ENCODE data around the gene ERC1.

ERC1 gene

DNA sequence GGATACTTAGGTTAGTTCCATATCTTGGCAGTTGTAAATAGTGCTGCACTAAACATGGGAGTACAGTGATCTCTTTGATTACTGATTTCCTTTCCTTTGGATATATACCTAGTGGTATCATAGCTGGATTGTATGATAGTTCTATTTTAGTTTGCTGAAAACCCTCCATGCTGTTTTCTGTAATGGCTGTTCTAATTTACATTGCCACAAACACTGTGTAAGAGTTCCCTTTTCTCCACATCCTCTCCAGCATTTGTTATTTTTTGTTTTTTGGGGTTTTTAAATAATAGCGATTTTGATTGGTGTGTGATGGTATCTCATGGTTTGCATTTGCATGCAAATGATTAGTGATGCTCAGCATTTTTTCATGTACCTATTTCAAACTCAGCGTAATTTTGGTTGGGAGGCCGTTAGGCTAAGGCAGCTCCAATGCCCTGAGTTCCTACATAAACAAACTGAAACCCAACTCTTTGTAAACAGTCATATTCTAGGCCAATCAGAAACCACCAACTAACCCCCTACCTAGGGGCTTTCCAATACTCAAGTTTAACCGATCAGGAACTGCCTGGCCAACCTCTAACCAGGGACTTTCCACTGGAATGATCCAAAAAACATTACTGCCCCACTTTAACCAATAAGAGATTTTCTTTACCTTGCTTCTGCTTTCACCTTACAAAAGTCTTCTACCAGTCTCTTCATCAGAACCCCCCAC lies 431.7 kb downstream of the ERC1 start:
- DNase-seq: no peak

DNA sequence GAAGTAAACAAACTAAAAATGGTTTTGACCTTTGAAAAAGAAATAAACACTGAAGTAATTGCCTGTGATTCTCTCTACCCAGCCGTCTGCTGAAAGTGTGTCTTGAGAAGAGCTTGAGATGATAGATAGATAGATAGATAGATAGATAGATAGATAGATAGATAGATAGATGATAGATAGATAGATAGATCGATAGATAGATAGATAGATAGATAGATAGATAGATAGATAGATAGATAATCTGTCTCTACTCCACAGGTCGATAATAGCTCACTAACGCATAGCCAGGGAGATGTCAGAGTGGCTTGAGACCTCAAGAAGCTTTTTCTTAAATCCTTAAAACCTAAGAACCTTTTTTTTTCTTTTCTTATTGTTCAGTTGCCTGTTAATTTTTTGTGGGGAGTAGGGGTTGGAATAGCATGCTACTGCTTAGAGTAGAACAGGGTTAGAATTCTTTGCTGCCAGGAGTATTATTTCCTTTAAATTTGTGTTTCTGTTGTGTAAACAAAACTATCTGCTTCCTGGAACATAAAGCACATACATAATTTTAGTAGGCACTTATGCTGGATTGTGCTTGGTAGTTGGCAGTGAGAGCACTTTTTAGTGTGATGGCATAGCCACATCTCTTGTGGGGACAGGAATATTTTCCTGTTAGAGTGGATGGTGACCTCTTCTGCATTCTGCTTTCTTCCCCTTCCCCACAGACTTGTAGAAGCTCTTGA lies 433.8 kb downstream of the ERC1 start:
- no peak for DNase-seq

DNA sequence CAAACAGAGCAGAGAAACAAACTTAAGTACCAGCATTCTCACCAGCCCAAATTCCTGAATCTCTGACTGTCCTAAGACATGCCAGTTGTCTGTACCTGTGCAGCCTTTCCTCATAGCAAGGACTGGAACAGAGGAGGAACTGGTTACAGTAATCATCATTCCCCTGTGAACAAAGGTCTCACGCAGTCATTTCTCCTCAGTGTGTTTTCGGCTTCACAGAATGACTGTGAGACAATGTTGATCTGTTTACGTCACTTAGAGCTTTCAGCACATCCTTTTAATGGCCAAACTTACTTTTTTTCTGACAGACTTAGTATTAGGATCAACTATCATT lies 434.3 kb downstream of the ERC1 start:
- no peak for DNase-seq

DNA sequence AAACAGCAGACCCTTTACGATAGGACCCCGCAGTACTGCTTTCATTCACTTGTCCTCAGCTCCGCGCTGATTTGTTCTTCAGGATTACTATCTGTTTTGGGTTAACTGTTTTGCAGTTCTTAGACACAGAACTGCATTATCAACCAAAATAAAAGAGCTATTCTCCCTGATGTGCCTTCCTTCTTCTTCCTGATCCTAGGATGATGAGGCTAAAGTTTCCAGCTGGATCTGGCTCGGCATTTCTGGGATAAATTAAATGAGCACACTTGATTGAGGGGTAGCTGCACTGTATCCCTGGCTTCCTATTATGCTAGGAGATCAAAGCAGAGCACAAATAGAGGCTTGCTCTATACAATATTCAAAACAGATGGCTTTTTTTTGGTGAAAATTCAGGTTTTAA lies 437.6 kb downstream of the ERC1 start:
- no peak for DNase-seq

DNA sequence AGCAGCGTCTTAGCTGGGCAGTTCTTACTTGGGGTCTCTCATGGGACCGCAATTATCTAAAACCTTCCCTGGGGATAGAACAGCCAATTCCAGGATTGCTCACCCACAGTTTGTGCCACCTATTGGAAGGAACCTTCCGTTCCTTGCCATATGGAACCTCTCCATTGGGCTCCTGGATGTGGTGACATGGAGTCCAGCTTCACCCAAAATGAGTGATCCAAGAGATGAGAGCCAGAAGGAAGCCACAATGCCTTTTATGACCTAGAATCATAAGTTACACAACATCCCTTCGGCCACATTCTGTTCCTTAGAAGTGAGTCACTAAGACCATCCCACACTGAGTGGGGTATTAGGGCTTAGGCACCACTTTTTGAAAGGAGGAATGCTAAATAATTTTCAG lies 439.0 kb downstream of the ERC1 start:
- no peak for DNase-seq

DNA sequence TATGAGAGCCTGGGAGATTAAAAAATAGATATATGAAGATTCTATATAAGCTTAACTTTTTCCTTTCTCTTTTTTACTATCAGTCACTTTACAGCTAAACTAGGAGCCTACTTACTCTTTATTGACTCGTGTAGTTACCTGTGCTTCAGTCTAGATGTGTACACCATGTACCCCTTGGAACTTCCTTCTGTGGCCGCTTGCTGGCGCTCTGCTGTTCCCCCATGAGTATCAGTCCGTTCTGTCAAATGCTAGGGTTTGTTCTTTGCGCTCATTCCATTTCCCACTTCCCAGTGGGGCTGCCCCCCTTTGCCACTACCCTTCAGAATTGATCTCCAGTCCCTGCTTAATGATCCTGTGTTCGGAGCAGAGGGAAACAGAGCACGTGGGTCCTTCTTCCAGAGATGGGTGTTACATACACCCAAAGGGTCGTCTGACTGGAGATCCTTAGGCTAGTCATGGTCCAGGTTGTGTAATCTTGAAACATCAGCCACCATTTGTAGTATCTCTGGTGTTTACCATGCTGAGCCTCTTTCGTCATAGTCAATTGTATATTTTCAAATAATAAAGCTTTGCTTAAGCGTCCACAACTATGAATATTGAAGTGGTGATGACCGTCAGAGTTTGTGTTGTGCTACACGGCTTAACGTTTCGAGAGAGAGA lies 443.4 kb downstream of the ERC1 start:
- DNase-seq: no peak

DNA sequence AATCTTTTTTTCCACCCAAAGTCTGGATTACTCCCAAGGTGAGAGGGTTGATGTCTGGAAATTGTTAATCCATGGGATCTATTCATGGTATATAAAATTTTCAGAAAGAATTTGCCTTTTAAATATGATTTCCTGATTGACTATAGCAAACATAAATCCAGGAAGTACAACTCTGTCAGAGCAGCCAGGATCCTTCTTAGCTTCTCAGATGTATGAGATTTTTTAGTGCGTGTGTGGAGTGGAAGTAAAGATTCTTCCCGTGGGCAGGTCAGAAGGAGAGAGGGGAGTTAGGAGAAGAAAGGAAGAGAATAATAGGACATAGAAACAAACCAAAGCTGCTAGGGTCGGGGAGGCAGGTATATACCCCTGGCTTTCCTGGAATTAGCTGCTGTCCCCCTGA lies 444.0 kb downstream of the ERC1 start:
- DNase-seq: no peak

DNA sequence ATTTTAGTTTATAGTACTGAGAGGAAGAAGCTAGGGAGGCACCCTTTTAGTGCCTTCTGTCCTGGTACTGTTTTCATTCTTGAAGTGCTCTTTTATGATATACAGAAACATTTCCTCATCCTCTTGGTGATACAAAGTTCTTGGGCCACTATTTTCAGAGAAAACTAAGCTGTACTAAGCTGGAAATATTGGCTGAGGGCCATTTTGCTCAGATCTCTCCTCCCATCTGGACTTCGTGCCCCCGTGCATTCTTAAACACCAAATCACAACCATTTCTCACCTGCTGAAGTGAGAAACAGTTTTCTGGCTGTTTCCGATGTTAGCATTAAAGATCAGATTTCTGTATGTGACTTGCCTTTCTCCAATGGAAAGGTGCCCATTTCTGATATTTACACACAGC lies 444.4 kb downstream of the ERC1 start:
- DNase-seq: no peak

DNA sequence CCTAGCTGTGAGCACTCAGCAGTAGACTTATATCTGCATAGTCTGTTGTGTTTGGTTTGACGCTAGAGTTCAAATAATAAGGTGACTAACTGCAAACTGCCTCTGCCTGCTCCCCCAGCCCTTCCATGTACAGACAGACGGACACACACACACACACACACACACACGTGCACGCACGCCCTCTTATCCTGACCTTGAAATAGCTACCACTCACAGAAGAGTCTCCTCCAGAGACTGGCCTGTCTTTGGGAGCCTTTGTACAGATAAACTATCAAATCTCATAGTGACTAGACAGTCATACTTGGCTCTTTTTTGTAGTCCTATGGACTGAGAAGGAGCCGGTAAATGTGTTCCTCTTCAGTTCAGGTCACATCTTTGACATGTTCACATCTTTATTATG lies 445.0 kb downstream of the ERC1 start:
- DNase-seq: no peak

DNA sequence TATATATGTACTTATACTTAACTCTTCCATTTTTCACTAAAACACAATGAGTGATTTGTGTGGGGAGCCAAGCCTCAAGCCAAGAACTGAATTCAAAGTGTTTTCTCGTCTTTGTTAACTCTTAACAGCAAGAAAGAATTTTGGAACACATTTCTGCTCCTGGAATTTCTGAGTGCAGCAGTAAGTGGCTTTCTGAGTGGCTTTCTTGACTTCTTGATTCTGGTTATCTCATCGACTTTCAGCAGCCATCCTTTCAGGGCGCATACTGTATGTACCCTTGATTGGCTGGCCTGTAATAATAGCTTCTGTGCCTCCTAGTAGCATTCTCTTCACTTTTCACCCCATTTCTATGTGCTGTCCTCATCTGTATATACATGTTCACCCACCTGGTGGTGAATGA lies 446.0 kb downstream of the ERC1 start:
- no peak for DNase-seq

DNA sequence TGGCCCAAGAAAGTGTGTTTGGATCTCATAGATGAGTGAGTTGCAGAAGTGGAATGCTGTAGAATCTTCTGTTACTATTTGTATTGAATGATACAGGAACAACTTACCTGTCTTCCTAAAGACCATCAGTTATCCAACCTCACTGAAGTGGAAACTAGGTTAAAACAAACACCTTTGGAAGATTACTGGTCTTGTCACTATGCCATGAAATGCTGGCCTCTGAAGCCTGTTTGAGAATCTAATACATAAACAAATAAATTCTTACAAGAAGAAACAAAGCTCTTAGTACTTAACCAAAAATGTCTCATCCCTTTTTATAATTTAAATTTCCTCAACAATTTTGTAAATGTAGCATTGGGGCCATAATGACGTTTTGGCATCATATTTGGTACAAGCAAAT lies 448.2 kb downstream of the ERC1 start:
- no peak for DNase-seq

DNA sequence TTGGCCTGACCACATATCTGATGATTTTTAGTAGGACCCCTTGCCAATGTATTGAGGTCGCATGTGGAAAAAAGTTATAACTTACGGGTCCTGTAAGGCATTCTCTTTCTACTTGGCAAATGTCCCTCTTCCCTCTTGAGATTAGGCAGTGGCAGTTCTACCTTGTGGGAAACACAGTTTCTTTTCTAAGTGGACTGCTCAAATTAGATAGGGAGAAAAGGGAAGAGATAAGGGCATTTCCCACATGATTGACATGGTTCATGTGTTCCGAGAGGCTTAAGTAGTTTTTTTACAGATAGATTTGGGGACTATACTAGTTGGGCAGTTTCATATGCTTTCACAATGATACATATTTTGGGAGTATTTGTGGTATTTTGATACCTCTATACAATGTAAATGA lies 448.7 kb downstream of the ERC1 start:
- no peak for DNase-seq

DNA sequence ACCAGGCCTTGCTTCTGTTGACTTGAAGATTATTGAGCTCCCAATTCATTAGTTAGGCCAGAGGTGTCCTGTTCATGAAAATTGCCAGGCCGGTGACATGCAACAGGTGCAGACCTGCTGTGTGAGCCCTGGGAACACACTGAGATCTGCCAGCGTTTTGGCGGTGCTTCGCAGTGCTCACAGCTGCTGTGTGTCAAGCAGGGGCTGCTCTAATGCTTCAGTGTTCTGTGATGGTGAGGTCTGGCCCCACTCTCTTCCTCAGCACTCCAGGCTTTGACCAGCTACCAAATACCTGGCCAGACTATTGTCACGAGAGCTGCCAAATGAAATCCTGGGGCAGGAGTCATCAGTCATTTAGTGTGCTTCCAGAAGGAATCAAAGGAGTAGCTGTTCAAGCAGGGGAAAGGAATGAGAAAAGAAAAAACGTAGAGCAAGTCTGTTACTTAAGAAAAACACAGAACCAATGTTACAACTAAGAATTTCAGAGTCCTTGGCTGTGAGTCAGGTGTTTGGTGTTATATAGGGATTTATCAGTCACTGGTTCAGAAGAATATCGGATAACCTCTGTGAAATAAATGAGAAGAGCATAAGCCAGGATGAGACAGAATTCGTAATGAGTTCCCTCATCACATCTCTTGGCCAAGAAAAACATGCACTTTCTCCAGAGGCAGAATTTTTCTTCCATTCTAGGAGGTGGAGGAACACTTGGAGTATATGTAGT lies 452.6 kb downstream of the ERC1 start:
- no peak for DNase-seq

DNA sequence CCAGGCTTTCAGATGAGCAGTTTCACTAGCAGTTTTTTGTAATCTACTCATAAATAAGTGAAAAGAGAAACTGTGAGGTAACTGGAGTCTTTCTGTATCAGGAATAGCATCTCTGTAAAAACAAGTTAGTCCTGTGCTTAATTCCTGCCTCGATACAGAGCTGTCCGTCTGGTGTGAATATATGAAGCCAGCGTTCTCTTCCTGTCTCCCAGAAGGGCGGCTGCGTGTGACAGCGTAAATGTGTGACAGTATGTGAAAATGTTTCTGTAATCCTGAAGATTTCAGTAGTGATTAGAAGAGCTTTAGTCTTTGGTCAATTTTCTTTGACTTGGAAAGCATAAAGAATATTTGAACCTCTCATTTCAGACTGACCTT lies 453.1 kb downstream of the ERC1 start:
- DNase-seq: no peak

DNA sequence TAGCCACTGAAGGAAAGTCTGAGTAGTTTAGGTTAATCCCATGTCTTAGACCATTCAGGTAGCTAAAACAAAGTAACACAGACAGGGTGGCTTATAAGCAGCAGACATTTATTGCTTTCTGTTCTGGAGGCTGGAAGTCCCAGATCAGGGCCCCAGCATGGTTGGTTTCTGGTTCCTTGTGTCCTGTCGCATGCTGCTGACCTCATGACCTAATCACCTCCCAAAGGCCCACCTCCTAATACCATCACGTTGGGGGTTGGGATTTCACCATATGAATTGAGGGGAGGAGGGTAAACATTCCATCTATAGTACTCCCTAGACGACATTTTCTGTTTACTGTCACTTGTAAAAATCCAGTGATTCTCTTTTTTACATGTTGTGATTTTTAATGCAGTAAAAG lies 454.8 kb downstream of the ERC1 start:
- DNase-seq: no peak

DNA sequence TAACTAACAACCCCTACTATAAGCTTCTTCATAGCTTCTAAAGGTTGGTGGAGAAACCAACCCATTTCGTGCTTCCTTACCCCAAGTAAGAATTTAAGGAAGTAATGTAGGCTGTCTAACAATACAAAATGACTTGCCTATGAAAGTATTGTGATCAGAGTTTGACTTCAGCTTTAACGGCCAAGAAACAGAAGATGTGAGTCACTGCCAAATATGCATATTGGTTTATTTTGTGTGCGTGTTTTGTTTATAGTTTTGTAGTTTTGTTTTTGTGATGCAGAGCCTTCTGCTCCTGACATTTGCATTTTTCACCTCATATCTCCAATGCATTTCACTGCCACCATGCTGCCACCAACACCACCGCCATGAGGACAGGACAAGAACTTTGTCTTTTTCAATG lies 457.3 kb downstream of the ERC1 start:
- DNase-seq: no peak

DNA sequence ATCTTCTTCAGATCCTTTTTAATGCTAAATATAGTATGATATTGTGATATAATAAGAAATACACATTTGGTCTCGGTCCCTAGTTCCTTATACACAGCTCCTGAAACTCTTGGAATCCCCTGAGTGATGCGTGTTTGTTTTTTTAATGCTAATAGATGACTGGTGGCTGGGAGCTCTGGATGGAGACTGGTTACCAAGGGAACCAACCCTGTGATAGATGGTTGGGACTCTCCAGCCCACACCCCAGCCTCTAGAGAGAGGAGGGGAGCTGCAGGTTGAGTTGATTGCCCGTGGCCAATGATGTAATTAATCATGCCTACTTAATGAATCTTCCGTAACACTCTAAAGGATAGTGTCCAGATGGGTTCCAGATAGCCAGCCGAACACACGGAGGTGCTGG lies 462.8 kb downstream of the ERC1 start:
- DNase-seq: no peak

DNA sequence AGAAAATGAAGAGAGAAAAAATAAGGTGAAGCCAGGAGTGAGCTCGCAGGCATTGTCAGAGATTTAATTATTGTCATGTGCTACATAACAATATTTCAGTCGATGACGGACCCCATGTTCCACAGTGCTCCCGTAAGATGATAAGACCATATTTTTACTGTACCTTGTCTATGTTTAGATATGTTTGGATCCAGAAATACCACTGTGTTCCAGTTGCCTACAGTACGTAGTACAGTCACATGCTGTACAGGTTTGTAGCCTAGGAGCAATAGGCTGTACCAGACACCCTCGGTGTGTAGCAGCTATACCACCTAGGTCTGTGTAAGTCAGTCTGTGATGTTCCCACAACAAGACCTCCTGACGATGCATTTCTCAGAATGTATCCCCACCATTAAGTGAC lies 465.9 kb downstream of the ERC1 start:
- no peak for DNase-seq

DNA sequence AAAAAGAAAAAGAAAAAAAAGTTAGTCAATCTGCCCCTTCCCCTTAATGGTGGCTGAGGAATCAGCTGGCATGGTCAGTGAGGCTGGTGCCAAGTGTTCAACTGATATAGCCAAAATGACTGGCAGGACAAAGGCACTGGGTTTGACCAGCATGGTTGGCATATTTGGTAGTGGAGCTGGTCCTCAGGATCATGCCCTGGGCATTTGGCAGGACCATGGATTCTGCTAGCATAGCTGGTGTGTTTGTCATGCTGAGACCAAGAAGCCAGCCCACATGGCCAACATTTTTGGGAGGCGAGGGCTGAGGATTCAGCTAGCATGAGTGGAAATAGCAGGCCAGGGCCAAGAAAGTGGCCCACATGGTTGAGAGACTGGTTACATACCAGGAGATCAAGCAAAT lies 466.9 kb downstream of the ERC1 start:
- no peak for DNase-seq

DNA sequence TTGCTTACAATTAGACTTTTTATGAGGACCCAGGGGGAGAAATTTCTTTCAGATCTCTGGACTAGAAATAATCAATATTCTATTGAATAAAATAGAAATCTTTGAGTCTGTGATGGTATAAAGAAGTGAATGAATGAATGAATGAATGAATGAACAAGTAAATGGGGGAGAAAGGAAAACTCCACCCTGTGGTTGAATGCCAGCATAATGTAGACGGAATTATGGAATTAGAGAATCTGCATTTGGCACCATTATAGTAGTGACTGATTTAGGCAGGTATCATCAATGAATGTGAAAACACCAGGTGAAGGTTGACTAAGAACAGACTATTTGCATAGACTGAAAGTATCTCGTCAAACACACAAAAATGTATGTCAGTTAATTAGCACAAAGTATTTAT lies 468.3 kb downstream of the ERC1 start:
- DNase-seq: no peak

DNA sequence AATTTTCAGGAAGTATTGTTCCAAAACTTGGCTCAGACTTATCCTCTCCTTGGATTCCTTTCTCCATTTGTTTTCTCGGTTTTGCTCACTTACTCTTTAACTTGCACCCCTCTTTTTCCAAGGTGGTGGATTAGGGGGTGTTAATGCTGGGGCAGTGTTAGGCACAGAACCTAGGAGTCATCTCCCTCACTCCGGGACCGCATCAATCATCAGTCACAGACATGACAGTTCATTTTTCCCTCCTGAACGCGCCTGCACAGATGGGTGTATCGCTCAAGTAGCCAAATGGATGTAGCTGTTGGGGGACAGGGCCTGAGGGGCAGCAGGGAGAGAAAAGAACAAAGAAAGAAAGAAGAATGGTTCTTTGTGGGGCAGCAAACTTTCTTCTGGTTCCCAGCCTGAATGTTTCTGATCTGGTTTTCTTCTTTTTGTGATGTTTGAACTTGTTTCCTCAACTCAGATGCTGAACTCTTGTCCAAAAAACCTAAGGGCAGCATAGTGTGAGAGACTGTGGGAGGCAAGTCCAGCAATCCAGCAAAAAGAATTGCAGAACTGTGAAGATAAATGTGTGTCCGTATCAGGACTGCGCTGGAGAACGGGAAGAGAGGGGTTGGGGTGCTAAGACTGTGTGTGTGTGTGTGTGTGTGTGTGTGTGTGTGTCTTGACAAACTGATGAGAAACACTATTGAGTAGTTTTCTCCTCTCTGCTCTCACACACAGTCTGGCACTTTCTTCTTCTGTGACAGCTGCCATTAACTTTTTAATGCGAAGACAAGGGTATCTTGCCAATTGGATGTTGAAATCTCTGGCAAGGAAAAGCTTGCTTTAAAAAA lies 472.3 kb downstream of the ERC1 start:
- no peak for DNase-seq

DNA sequence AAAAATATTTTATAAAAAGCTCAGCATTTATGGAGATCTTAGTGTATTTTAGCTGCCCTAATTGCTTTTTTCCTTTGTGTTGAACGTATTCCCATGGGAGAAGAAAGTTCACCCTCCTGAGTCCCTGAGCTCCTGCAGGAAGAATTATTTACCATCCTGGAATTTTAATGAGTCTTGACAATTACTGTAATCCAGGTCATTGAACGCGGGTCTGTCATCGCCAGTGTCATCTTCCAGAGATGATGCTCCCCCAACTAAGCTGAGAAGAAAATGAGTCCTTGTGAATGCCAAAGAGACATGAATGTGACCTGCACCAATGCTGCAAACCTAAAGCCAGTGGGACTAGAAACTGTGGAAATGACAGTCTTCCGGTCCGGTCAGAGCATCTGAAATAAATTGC lies 473.9 kb downstream of the ERC1 start:
- no peak for DNase-seq

DNA sequence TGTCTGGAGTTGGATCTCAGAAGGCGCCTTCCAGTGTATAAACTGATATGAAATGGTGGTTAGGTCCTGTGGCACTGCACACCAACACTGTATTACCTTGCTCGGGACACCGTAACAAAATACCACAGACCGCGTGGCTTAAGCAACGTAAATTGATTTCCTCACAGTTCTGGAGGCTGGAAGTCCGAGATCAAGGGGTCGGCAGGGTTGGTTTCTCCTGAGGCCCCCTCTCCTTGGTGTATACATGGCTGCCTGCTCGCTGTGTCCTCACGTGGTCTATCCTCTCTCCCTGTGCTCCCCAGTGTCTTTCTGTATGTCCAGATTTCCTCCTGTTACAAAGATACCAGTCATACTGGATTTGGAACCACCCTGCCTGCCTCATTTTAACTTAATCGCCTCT lies 475.0 kb downstream of the ERC1 start:
- no peak for DNase-seq

Measured in activated CD8-positive, alpha-beta memory T cell treated with anti-CD3 and anti-CD28 coated beads, Interleukin-2, amount 50 U/mL, for 4 hours (primary cell).